Prostate gland (tissue), 2 donors: Measurements from ENCODE around the gene YWHAB. TPM values are rescaled to one million over a fixed set of nuclear protein-coding genes. Genes with fewer than 3 reads are reported as not detected.
A peak's percentile ranks its signal among the peaks of the same experiment; 100 is the strongest.

Source experiments
- DNase-seq: peaks from one replicate; pipeline ENCODE4 v3.0.0-alpha.2; 2019; ENCODE audit warnings: low spot score
- H3K27ac ChIP-seq, 2 donors: fragments of 200-600 bp; sonication (generic); 2 replicates each; pipeline ENCODE4 v1.5.1; 2017 to 2019
- H3K27me3 ChIP-seq: fragments of 200-600 bp; sonication (generic); replicated peaks from 2 replicates; pipeline ENCODE4 v1.5.1; 2019; ENCODE audit not compliant: insufficient read depth
- H3K36me3 ChIP-seq, 2 donors: fragments of 200-600 bp; sonication (generic); 1 replicate in 1 of 2; 2 replicates in 1 of 2; pipeline versions ENCODE4 v1.5.1 to v1.8.1; 2017 to 2019
- H3K4me1 ChIP-seq: fragments of 200-600 bp; sonication (generic); replicated peaks from 2 replicates; pipeline ENCODE4 v1.5.1; 2019
- H3K4me3 ChIP-seq, 2 donors: fragments of 200-600 bp; sonication (generic); 2 replicates each; pipeline ENCODE4 v1.5.1; 2017 to 2019
- H3K9me3 ChIP-seq: fragments of 200-600 bp; sonication (generic); 2 replicates; pipeline ENCODE4 v1.5.1; 2017
- CTCF ChIP-seq, 4 experiments: fragments of 200-600 bp in 2 of 4; fragments of 450-650 bp in 2 of 4; sonication (generic) in 2 of 4; IDR thresholded peaks; 1 replicate in 3 of 4; 2 replicates in 1 of 4; pipeline ENCODE4 v1.5.1; 2016 to 2019; ENCODE audit warnings: antibody characterized with exemption in 4 of 4, mild to moderate bottlenecking in 2 of 4, moderate library complexity in 2 of 4
- POLR2A ChIP-seq: fragments of 450-650 bp; IDR thresholded peaks from one replicate; pipeline ENCODE4 v1.6.1; 2016; ENCODE audit warnings: antibody characterized with exemption, mild to moderate bottlenecking
- POLR2AphosphoS5 ChIP-seq: sonication (generic); formaldehyde crosslinking; IDR thresholded peaks from one replicate; pipeline ENCODE4 v1.6.1; 2017; ENCODE audit warnings: antibody characterized with exemption
- WGBS: methylation state at CpG from one replicate; pipeline ENCODE4 v1.1.5; 2018; 5-methylcytosine and 5-hydroxymethylcytosine counted together
- intact Hi-C: fragments of 100-400 bp; cut with DNase I; formaldehyde crosslinking; loops from one replicate; pipeline ENCODE4 v1.14.2; 2022
- total RNA-seq, 2 donors: library from RNA; depleted of rRNA; stranded (reverse); fragments of >200 nt; gene quantifications; one replicate each; pipeline ENCODE4 v1.1.0, GENCODE V29; 2016

The YWHAB gene
- total RNA-seq, 2 donors from 2014 or later, result 122 to 131 TPM

- TF ChIP-seq CTCF (IDR thresholded peaks at IDR 0.05), result no peak
- TF ChIP-seq POLR2A, result no peak
- peak; percentile 13 for TF ChIP-seq POLR2AphosphoS5
Observed at GRCh38 chr20:44894959-44895358, 9.5 kb downstream of the YWHAB start.

GRCh38 chr20:44896583-44896982 lies 11.1 kb downstream of the YWHAB start:
- Histone ChIP-seq H3K4me3 (no peak overlapping the region), H3K4me1 (peaks cover 5% of the 10 kb centered on the region), H3K27ac (no peak overlapping the region), H3K27me3 (no peaks in the 10 kb centered on the region), H3K9me3 (no peaks in the 10 kb centered on the region), H3K36me3 (no peaks in the 10 kb centered on the region)
- WGBS, result 92% methylated on average over 1 of the region's 1 CpG
- no peak for DNase-seq
- TF ChIP-seq CTCF (IDR thresholded peaks at IDR 0.05) (no peak), POLR2AphosphoS5 (no peak), POLR2A (no peak)
- intact Hi-C loops, result no loop called here

More at GRCh38 chr20:44894959-44895358, 9.5 kb downstream of the YWHAB start:
- intact Hi-C loops, result no loop called here
- DNase-seq, result no peak
- H3K4me1 ChIP-seq, result peaks cover 8% of the 10 kb centered on the region
- no peaks in the 10 kb centered on the region for H3K36me3 ChIP-seq
- H3K4me3 ChIP-seq, result no peak overlapping the region
- no peaks in the 10 kb centered on the region for H3K27me3 ChIP-seq
- H3K9me3 ChIP-seq, result no peaks in the 10 kb centered on the region
- no peak overlapping the region for H3K27ac ChIP-seq
- WGBS, result 35% methylated on average over 2 of the region's 2 CpGs

GRCh38 chr20:44897133-44897532 lies 11.6 kb downstream of the YWHAB start:
- TF ChIP-seq POLR2AphosphoS5 (no peak), CTCF (IDR thresholded peaks at IDR 0.05) (no peak), POLR2A (no peak)
- no peaks in the 10 kb centered on the region for H3K36me3 ChIP-seq
- H3K4me1 ChIP-seq, result peaks cover 5% of the 10 kb centered on the region
- no peaks in the 10 kb centered on the region for H3K27me3 ChIP-seq
- DNase-seq, result no peak
- H3K4me3 ChIP-seq, result no peak overlapping the region
- intact Hi-C loops, result no loop called here
- H3K27ac ChIP-seq, result no peak overlapping the region
- WGBS, result 91% methylated on average over 1 of the region's 1 CpG
- H3K9me3 ChIP-seq, result no peaks in the 10 kb centered on the region

GRCh38 chr20:44900231-44900854 lies 14.8 kb downstream of the YWHAB start:
- H3K27me3 ChIP-seq, result no peaks in the 10 kb centered on the region
- H3K4me1 ChIP-seq, result peaks cover 5% of the 10 kb centered on the region
- H3K27ac ChIP-seq, result no peak overlapping the region
- no peak for TF ChIP-seq POLR2A
- TF ChIP-seq CTCF (IDR thresholded peaks at IDR 0.05), result no peak
- TF ChIP-seq POLR2AphosphoS5, result no peak
- no peaks in the 10 kb centered on the region for H3K9me3 ChIP-seq
- DNase-seq, result no peak
- peaks cover 0 to 5% of the 10 kb centered on the region in 2 donors for H3K36me3 ChIP-seq
- WGBS, result 90% methylated on average over 5 of the region's 5 CpGs
- intact Hi-C loops, result no loop called here
- no peak overlapping the region for H3K4me3 ChIP-seq

- intact Hi-C loops, result no loop called here
- peaks cover 0 to 11% of the 10 kb centered on the region in 2 donors for H3K36me3 ChIP-seq
- DNase-seq, result no peak
- 86% methylated on average over 2 of the region's 2 CpGs for WGBS
- H3K4me1 ChIP-seq, result no peaks in the 10 kb centered on the region
- H3K27ac ChIP-seq, result no peak overlapping the region
- H3K4me3 ChIP-seq, result no peak overlapping the region
- TF ChIP-seq POLR2AphosphoS5 (no peak), CTCF (IDR thresholded peaks at IDR 0.05) (no peak), POLR2A (no peak)
- no peaks in the 10 kb centered on the region for H3K27me3 ChIP-seq
- no peaks in the 10 kb centered on the region for H3K9me3 ChIP-seq
Observed at GRCh38 chr20:44901974-44902373, 16.5 kb downstream of the YWHAB start.
